IMR-90 (cell line): Measurements from ENCODE around the gene CDH3. TPM values are rescaled to one million over a fixed set of nuclear protein-coding genes. Genes with fewer than 3 reads are reported as not detected.

Experiments
- ATAC-seq: fragments of 200-7000 bp; cut with Tn5 transposase; 2 replicates; pipeline ENCODE4 v1.9.1; 2020; ENCODE audit warnings: low read depth, mild to moderate bottlenecking, moderate library complexity
- BruUV-seq: library from RNA; stranded (reverse); fragments of 400-500 nt; replicated peaks from 2 replicates; lab custom pipeline; 2021; lab: Mats Ljungman, UMichigan
- CTCF ChIA-PET: fragments of 300-600 bp; formaldehyde crosslinking; extraction: SDS; loops from one replicate; lab custom pipeline; 2021; ENCODE audit warnings: antibody characterized with exemption; lab: Yijun Ruan, JAX
- POLR2A ChIA-PET: fragments of 300-600 bp; sonication (Branson Sonifier 250); formaldehyde crosslinking; loops from one replicate; lab custom pipeline; 2022; ENCODE audit warnings: antibody characterized with exemption; ENCODE audit not compliant: unreplicated experiment; lab: Charles Lee
- DNase-seq: peaks from one replicate; pipeline ENCODE4 v3.0.0; 2013
- H2AFZ ChIP-seq: replicated peaks from 2 replicates; pipeline ENCODE3; 2013; ENCODE audit warnings: low read length, mild to moderate bottlenecking; ENCODE audit not compliant: poor library complexity
- H2AK5ac ChIP-seq: 2 replicates; pipeline ENCODE4 v1.6.1; 2013; ENCODE audit warnings: low read depth, low read length, inconsistent platforms
- H2AK9ac ChIP-seq: replicated peaks from 2 replicates; pipeline ENCODE3; 2013; ENCODE audit warnings: mild to moderate bottlenecking, low read depth, low read length, moderate library complexity; ENCODE audit not compliant: poor library complexity
- H2BK120ac ChIP-seq: 2 replicates; pipeline ENCODE4 v1.6.1; 2013; ENCODE audit warnings: low read depth, low read length, inconsistent platforms
- H2BK15ac ChIP-seq: 3 replicates; pipeline ENCODE4 v1.6.1; 2013; ENCODE audit warnings: low read depth, low read length, inconsistent platforms
- H2BK20ac ChIP-seq: 2 replicates; pipeline ENCODE4 v1.6.1; 2013; ENCODE audit warnings: low read depth, mild to moderate bottlenecking, inconsistent platforms, low read length, moderate library complexity
- H2BK5ac ChIP-seq: 2 replicates; pipeline ENCODE4 v1.6.1; 2013; ENCODE audit warnings: mild to moderate bottlenecking, low read depth, low read length, inconsistent platforms; ENCODE audit not compliant: poor library complexity, severe bottlenecking
- H3K14ac ChIP-seq: replicated peaks from 2 replicates; pipeline ENCODE4 v1.6.1; 2013; ENCODE audit warnings: low read depth, low read length, inconsistent platforms
- H3K18ac ChIP-seq: 2 replicates; pipeline ENCODE4 v1.6.1; 2013; ENCODE audit warnings: low read depth, low read length, control low read depth
- H3K23ac ChIP-seq: 2 replicates; pipeline ENCODE4 v1.6.1; 2013; ENCODE audit warnings: low read depth, low read length, inconsistent platforms
- H3K27ac ChIP-seq: 2 replicates; pipeline ENCODE4 v1.5.1; 2013; ENCODE audit warnings: mild to moderate bottlenecking, control low read depth, low read length; ENCODE audit not compliant: insufficient read depth
- H3K27me3 ChIP-seq: 2 replicates; pipeline ENCODE4 v1.6.1; 2013; ENCODE audit warnings: low read length; ENCODE audit not compliant: control insufficient read depth, insufficient read depth
- H3K36me3 ChIP-seq: 2 replicates; pipeline ENCODE4 v1.6.1; 2013; ENCODE audit warnings: low read length, mixed read lengths; ENCODE audit not compliant: control insufficient read depth, insufficient read depth
- H3K4ac ChIP-seq: 2 replicates; pipeline ENCODE4 v1.6.1; 2013; ENCODE audit warnings: low read depth, low read length, inconsistent platforms
- H3K4me1 ChIP-seq: 2 replicates; pipeline ENCODE4 v1.6.1; 2013; ENCODE audit warnings: low read length, mixed read lengths; ENCODE audit not compliant: control insufficient read depth, insufficient read depth
- H3K4me2 ChIP-seq: 2 replicates; pipeline ENCODE4 v1.6.1; 2013; ENCODE audit warnings: low read depth, mild to moderate bottlenecking, control low read depth, low read length, moderate library complexity
- H3K4me3 ChIP-seq: 2 replicates; pipeline ENCODE4 v1.5.1; 2013; ENCODE audit warnings: low read depth, mild to moderate bottlenecking, control low read depth, low read length, moderate library complexity; ENCODE audit not compliant: insufficient read depth
- H3K56ac ChIP-seq: 2 replicates; pipeline ENCODE4 v1.6.1; 2013; ENCODE audit warnings: low read length, inconsistent platforms; ENCODE audit not compliant: insufficient read depth; ENCODE audit errors: extremely low read depth
- H3K79me1 ChIP-seq, 2 experiments: 2 replicates each; pipeline ENCODE4 v1.6.1; 2013; ENCODE audit warnings: low read length in 2 of 2, inconsistent platforms in 1 of 2, low read depth in 1 of 2
- H3K9ac ChIP-seq: 2 replicates; pipeline ENCODE4 v1.6.1; 2013; ENCODE audit warnings: low read depth, low read length, control low read depth
- H3K9me1 ChIP-seq: 2 replicates; pipeline ENCODE4 v1.6.1; 2013; ENCODE audit warnings: low read length, inconsistent platforms; ENCODE audit not compliant: insufficient read depth
- H3K9me3 ChIP-seq: 2 replicates; pipeline ENCODE4 v1.6.1; 2013; ENCODE audit warnings: low read length; ENCODE audit not compliant: control insufficient read depth, insufficient read depth
- H4K20me1 ChIP-seq: 2 replicates; pipeline ENCODE4 v1.6.1; 2013; ENCODE audit warnings: low read length, inconsistent platforms; ENCODE audit not compliant: insufficient read depth
- H4K5ac ChIP-seq: 2 replicates; pipeline ENCODE4 v1.6.1; 2013; ENCODE audit warnings: mild to moderate bottlenecking, low read depth, low read length, control low read depth
- H4K8ac ChIP-seq, 2 experiments: 2 replicates each; pipeline ENCODE4 v1.6.1; 2013; ENCODE audit warnings: low read depth in 2 of 2, low read length in 2 of 2, control low read depth in 1 of 2, inconsistent platforms in 1 of 2
- H4K91ac ChIP-seq: 2 replicates; pipeline ENCODE4 v1.6.1; 2013; ENCODE audit warnings: low read depth, low read length, inconsistent platforms; ENCODE audit not compliant: insufficient read depth
- BHLHE40 ChIP-seq: fragments of 150-350 bp; IDR thresholded peaks from 2 replicates; pipeline ENCODE4 v1.6.1; 2016; ENCODE audit warnings: mild to moderate bottlenecking, low read depth, low read length
- CEBPB ChIP-seq: IDR thresholded peaks from 2 replicates; pipeline ENCODE4 v1.6.1; 2012; ENCODE audit warnings: low read depth, low read length, improper control_type of control experiment
- CHD1 ChIP-seq: IDR thresholded peaks from 2 replicates; pipeline ENCODE4 v1.6.1; 2012; ENCODE audit warnings: low read depth, low read length, improper control_type of control experiment
- CTCF ChIP-seq: conservative IDR thresholded peaks from 2 replicates; pipeline ENCODE4 v1.5.1; 2012; ENCODE audit warnings: mild to moderate bottlenecking, low read depth, low read length, improper control_type of control experiment
- FOS ChIP-seq: fragments of 150-350 bp; IDR thresholded peaks from 2 replicates; pipeline ENCODE4 v1.6.1; 2016; ENCODE audit warnings: low read depth, low read length
- MAFK ChIP-seq: IDR thresholded peaks from 2 replicates; pipeline ENCODE4 v1.6.1; 2012; ENCODE audit warnings: low read depth, low read length, improper control_type of control experiment
- MAZ ChIP-seq: IDR thresholded peaks from 2 replicates; pipeline ENCODE4 v1.6.1; 2012; ENCODE audit warnings: low read depth, mild to moderate bottlenecking, low read length, improper control_type of control experiment, moderate library complexity, borderline replicate concordance
- MXI1 ChIP-seq: IDR thresholded peaks from 2 replicates; pipeline ENCODE4 v1.6.1; 2012; ENCODE audit warnings: low read depth, mild to moderate bottlenecking, low read length, moderate library complexity, borderline replicate concordance
- POLR2A ChIP-seq: IDR thresholded peaks from 2 replicates; pipeline ENCODE4 v1.6.1; 2012; ENCODE audit warnings: mild to moderate bottlenecking, low read depth, low read length
- RAD21 ChIP-seq: IDR thresholded peaks from 2 replicates; pipeline ENCODE4 v1.6.1; 2012; ENCODE audit warnings: low read length, improper control_type of control experiment
- RCOR1 ChIP-seq: IDR thresholded peaks from 2 replicates; pipeline ENCODE4 v1.6.1; 2012; ENCODE audit warnings: mild to moderate bottlenecking, low read length, improper control_type of control experiment; ENCODE audit not compliant: insufficient replicate concordance
- RFX5 ChIP-seq: IDR thresholded peaks from 2 replicates; pipeline ENCODE4 v1.8.0; 2012; ENCODE audit warnings: low read depth, mild to moderate bottlenecking, low read length, moderate library complexity
- SMC3 ChIP-seq: fragments of 150-350 bp; IDR thresholded peaks from 2 replicates; pipeline ENCODE4 v1.6.1; 2016; ENCODE audit warnings: low read depth, mild to moderate bottlenecking, antibody characterized with exemption, low read length, moderate library complexity
- USF2 ChIP-seq: fragments of 150-350 bp; IDR thresholded peaks from 2 replicates; pipeline ENCODE4 v1.6.1; 2017; ENCODE audit warnings: mild to moderate bottlenecking, antibody characterized with exemption, low read length, low read depth
- WGBS, 2 experiments: methylation state at CpG; one replicate each; pipeline versions ENCODE4 v1.1.5 to v1.1.7; 2013; ENCODE audit warnings: missing lambda C conversion rate in 2 of 2; ENCODE audit not compliant: insufficient read length in 1 of 2; ENCODE audit errors: extremely low coverage in 2 of 2; 5-methylcytosine and 5-hydroxymethylcytosine counted together
- dilution Hi-C: fragments of 300-500 bp; cut with HindIII; formaldehyde crosslinking; loops from one replicate; pipeline ENCODE4 v1.14.3; 2018; ENCODE audit warnings: low sequenced_read_pairs; ENCODE audit not compliant: unreplicated experiment
- in situ Hi-C: fragments of 300-500 bp; cut with MboI; formaldehyde crosslinking; loops from 3 replicates; pipeline ENCODE4 v1.14.3; 2019; ENCODE audit warnings: low sequenced_read_pairs, inconsistent platforms, mixed read lengths
- intact Hi-C: fragments of 100-400 bp; cut with micrococcal nuclease; formaldehyde crosslinking; loops from 2 replicates; pipeline ENCODE4 v1.10.0; 2022
- polyA plus RNA-seq, 3 experiments: library from polyadenylated mRNA; depleted of rRNA; stranded (reverse); fragments of >200 nt; gene quantifications; 2 replicates each; pipeline ENCODE4 v1.2.3, GENCODE V29; 2012; ENCODE audit warnings: low replicate concordance in 1 of 3
- total RNA-seq: library from RNA; depleted of rRNA; stranded (reverse); fragments of >200 nt; gene quantifications from 2 replicates; pipeline ENCODE4 v1.2.3, GENCODE V29; 2012
- TF ChIP-seq, protein P1 (sequence below): fragments of 150-350 bp; IDR thresholded peaks from 2 replicates; pipeline ENCODE4 v1.6.1; 2016; ENCODE audit warnings: low read depth, mild to moderate bottlenecking, low read length, moderate library complexity, borderline replicate concordance

The CDH3 gene
- total and polyA plus RNA-seq, 2 of the 4 experiments (the other 2 are of a cell fraction): not detected

DNA sequence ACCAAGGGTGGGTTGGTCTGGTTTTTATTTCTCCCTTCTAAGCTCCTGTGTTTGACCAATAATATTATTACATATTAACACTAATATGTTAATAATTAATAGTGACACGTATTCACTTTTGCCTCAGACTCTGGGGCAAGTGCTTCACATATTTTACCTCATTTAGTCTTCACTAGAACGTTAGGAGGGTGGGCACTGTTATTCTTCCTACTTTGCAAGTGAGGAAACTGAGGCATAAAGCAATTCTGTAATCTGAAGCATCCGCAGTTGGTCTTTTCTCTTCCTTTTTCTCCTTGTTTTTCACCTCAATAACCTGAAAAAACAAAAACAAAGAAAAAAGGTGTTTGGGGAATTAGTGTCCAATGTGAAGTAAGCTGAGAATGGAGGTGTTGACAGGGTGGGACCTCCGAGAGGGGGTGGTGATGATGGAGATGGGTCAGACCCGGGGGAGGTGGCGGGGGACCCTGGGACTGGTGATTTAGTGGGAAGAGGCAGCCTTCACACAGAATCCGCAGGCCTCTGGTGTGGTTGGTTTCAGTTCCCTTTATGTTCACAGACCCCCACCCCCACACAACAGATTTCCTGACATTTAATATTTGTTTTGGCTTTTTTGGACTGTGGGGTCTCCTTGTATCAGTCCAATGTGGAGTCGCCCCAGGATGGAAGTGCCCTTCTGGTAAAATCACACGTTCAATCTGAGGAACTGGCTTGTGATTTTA is 95.7 kb downstream of the CDH3 start:
- no peak overlapping the region for H3K9ac ChIP-seq
- no peak overlapping the region for H4K8ac ChIP-seq
- no peak overlapping the region for H2BK5ac ChIP-seq
- no peak overlapping the region for H2AK5ac ChIP-seq
- ATAC-seq (no peak), DNase-seq (no peak)
- no peak overlapping the region for H3K4ac ChIP-seq
- H4K5ac ChIP-seq: no peak overlapping the region
- no CpG with 5 or more reads among the region's 9 CpGs for WGBS, 2 experiments
- no peak overlapping the region for H3K23ac ChIP-seq
- H3K4me2 ChIP-seq: no peak overlapping the region
- H2BK15ac ChIP-seq: no peak overlapping the region
- H3K4me1 ChIP-seq: no peaks in the 10 kb centered on the region
- intact Hi-C loops: no loop called here
- POLR2A ChIA-PET: interaction anchor here (0.6 kb wide), 1 partner anchor 81 kb away, joined by 5 read pairs; no protein-coding TSS in a partner anchor
- H3K27me3 ChIP-seq: peaks cover 39% of the 10 kb centered on the region
- no peak overlapping the region for H3K27ac ChIP-seq
- dilution Hi-C loops: no loop called here
- in situ Hi-C loops: no loop called here
- no peak overlapping the region for H3K14ac ChIP-seq
- no peaks in the 10 kb centered on the region for H3K9me1 ChIP-seq
- no TSS peak for BruUV-seq
- no peak overlapping the region for H3K56ac ChIP-seq
- TF ChIP-seq CHD1 (no peak), RCOR1 (no peak), BHLHE40 (no peak), CTCF (no peak), MXI1 (no peak), POLR2A (no peak), USF2 (no peak), SMC3 (no peak), MAZ (no peak), MAFK (no peak), RAD21 (no peak), FOS (no peak), CEBPB (no peak), RFX5 (no peak)
- TF ChIP-seq, protein P1, sequence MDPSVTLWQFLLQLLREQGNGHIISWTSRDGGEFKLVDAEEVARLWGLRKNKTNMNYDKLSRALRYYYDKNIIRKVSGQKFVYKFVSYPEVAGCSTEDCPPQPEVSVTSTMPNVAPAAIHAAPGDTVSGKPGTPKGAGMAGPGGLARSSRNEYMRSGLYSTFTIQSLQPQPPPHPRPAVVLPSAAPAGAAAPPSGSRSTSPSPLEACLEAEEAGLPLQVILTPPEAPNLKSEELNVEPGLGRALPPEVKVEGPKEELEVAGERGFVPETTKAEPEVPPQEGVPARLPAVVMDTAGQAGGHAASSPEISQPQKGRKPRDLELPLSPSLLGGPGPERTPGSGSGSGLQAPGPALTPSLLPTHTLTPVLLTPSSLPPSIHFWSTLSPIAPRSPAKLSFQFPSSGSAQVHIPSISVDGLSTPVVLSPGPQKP: no peak
- no peaks in the 10 kb centered on the region for H4K20me1 ChIP-seq
- H2BK20ac ChIP-seq: no peak overlapping the region
- CTCF ChIA-PET: no interaction called here
- H3K4me3 ChIP-seq: no peak overlapping the region
- no peaks in the 10 kb centered on the region for H3K36me3 ChIP-seq
- H3K79me1 ChIP-seq: no peaks in the 10 kb centered on the region
- no peak overlapping the region for H2AFZ ChIP-seq
- H3K9me3 ChIP-seq: peaks cover 4% of the 10 kb centered on the region; the same call in 1 of the 2 replicates
- no peak overlapping the region for H2AK9ac ChIP-seq
- H4K91ac ChIP-seq: no peak overlapping the region
- no peak overlapping the region for H3K18ac ChIP-seq
- H2BK120ac ChIP-seq: no peak overlapping the region
